ENCODE measurements around the gene IL12A. TPM values are rescaled to one million over a fixed set of nuclear protein-coding genes. Genes with fewer than 3 reads are reported as not detected.

Gene IL12A
- 3.5 TPM for polyA plus RNA-seq

GRCh38 chr3:159988617-159989271 is at the start of gene IL12A:
TSS of gene IL12A (plus strand) at chr3:159988835.
- H3K4me1 Mint-ChIP-seq = peaks cover 16 to 29% (median 25%) of the 10 kb centered on the region in 3 donors

GRCh38 chr3:159941038-159942000 is 47.3 kb upstream of the IL12A start:
- H3K4me1 Mint-ChIP-seq = peaks cover 0 to 3% (median 0%) of the 10 kb centered on the region in 3 donors
- H3K36me3 Mint-ChIP-seq = no peaks in the 10 kb centered on the region
- H3K27ac Mint-ChIP-seq = no peak overlapping the region
- peaks cover 0 to 6% (median 0%) of the 10 kb centered on the region in 3 donors for H3K9me3 Mint-ChIP-seq
- no peak overlapping the region for H3K4me3 Mint-ChIP-seq
- no peaks in the 10 kb centered on the region for H3K27me3 Mint-ChIP-seq

More at GRCh38 chr3:159988617-159989271, at the start of gene IL12A:
- H3K27ac Mint-ChIP-seq = peak within 1 kb of the TSS; percentile 29 to 92 (median 86)
- H3K27me3 Mint-ChIP-seq = no peaks in the 10 kb centered on the region
- peaks cover 3% of the 10 kb centered on the region for H3K36me3 Mint-ChIP-seq
- no peaks in the 10 kb centered on the region for H3K9me3 Mint-ChIP-seq
- H3K4me3 Mint-ChIP-seq = peak within 1 kb of the TSS; percentile 87 to 96 (median 92)

DNA sequence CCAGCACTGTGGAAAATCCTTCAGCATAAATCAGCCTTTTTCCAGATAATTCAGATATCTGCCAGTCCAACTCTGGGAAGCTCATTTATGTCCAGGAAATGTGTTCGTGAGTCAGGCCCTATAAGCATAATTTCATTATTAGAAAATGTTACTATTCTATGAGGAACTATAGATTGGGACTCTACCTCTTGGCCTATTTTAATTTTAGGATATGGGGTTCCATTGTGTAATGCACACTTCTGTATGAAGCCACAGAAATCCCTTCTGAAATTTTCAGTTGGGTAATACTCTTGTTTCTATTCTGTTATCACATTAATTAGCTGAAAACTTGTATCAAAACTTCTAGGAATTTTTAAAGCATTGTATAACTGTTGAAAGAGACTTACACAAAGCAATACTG is 43.9 kb upstream of the IL12A start:
- Mint-ChIP-seq H3K9me3 (peaks cover 0 to 6% (median 0%) of the 10 kb centered on the region in 3 donors), H3K36me3 (no peaks in the 10 kb centered on the region), H3K4me1 (peaks cover 3 to 10% (median 6%) of the 10 kb centered on the region in 3 donors), H3K27ac (no peak overlapping the region), H3K4me3 (no peak overlapping the region), H3K27me3 (no peaks in the 10 kb centered on the region)

DNA sequence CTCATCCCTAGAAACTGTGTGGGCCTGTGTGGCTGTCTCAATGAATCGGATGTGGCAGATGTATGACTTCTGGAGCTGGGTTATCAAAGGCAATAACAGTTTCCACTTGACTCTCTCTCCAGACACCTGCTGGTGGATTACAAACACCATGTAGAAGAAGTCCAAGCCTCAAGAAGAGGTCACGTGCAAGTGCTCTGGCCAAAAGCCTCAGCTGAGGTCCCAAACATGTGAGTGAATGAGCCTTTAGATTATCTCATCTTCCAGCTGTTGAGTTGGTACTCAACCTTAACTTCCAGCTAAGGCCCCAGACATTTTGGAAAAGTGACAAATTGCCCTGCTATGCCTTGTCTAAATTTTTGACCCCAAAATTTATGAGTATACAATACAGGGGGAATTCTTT is 42.7 kb upstream of the IL12A start:
- peaks cover 3 to 15% (median 6%) of the 10 kb centered on the region in 3 donors for H3K4me1 Mint-ChIP-seq
- peaks cover 0 to 3% (median 0%) of the 10 kb centered on the region in 3 donors for H3K9me3 Mint-ChIP-seq
- H3K36me3 Mint-ChIP-seq = no peaks in the 10 kb centered on the region
- H3K27ac Mint-ChIP-seq = no peak overlapping the region
- no peak overlapping the region for H3K4me3 Mint-ChIP-seq
- peaks cover 2% of the 10 kb centered on the region for H3K27me3 Mint-ChIP-seq

DNA sequence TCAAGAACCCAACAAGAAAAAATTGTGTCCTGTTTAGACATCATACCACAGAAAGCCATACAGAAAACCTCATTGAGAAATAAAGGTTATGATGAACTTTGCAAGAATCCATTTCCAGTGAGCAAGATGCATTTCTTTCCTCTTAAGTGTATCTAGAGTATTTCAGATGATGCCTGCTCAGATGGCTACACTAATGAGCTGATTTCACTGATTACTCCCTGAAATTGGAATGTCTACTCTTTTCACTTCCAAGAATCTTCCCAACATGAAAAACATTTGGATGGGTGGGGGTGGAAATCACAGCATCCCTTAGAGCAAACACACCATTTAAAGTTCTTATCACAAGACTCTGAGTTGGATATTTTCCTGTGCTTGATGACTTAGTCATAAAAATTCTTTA is 41.4 kb upstream of the IL12A start:
- Mint-ChIP-seq H3K4me3 (no peak overlapping the region), H3K27me3 (peaks cover 5% of the 10 kb centered on the region), H3K36me3 (no peaks in the 10 kb centered on the region), H3K27ac (no peak overlapping the region), H3K9me3 (no peaks in the 10 kb centered on the region), H3K4me1 (peaks cover 3 to 12% (median 6%) of the 10 kb centered on the region in 3 donors)

- H3K36me3 Mint-ChIP-seq = no peaks in the 10 kb centered on the region
- H3K4me3 Mint-ChIP-seq = peak overlapping the region in 1 of 4 donors; percentile 4
- no peak overlapping the region for H3K27ac Mint-ChIP-seq
- H3K4me1 Mint-ChIP-seq = peaks cover 3 to 12% (median 6%) of the 10 kb centered on the region in 3 donors
- H3K9me3 Mint-ChIP-seq = peaks cover 0 to 3% (median 0%) of the 10 kb centered on the region in 3 donors
- H3K27me3 Mint-ChIP-seq = peaks cover 7% of the 10 kb centered on the region
Observed at GRCh38 chr3:159948429-159949144, 40.0 kb upstream of the IL12A start.

- Mint-ChIP-seq H3K36me3 (no peaks in the 10 kb centered on the region), H3K27me3 (peaks cover 7% of the 10 kb centered on the region), H3K9me3 (peaks cover 0 to 3% (median 0%) of the 10 kb centered on the region in 3 donors), H3K27ac (no peak overlapping the region), H3K4me3 (no peak overlapping the region), H3K4me1 (peaks cover 3 to 12% (median 6%) of the 10 kb centered on the region in 3 donors)
Observed at GRCh38 chr3:159950156-159950898, 38.3 kb upstream of the IL12A start.

DNA sequence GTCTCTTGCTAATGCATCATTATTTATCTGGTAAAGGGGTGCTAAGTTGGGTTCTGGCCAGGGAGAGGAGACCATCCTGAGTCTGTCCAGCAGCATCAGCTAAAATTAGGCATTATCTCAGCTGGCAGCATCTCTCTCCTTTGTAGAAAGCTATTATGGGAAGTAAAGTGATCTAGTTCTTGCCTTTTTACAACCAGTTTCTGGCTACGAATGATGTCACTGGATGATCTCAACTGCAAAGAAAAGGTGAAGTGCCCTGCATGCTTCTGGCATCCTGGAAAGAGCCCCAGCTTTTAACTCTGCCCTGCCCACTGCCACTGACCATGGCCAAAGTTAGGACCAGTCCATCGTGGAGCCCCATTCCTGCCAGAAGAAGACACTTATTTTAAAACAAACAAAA is 37.1 kb upstream of the IL12A start:
- Mint-ChIP-seq H3K9me3 (peaks cover 0 to 5% (median 0%) of the 10 kb centered on the region in 3 donors), H3K27ac (no peak overlapping the region), H3K27me3 (peaks cover 7% of the 10 kb centered on the region), H3K4me1 (peaks cover 3 to 12% (median 6%) of the 10 kb centered on the region in 3 donors), H3K36me3 (no peaks in the 10 kb centered on the region), H3K4me3 (no peak overlapping the region)

DNA sequence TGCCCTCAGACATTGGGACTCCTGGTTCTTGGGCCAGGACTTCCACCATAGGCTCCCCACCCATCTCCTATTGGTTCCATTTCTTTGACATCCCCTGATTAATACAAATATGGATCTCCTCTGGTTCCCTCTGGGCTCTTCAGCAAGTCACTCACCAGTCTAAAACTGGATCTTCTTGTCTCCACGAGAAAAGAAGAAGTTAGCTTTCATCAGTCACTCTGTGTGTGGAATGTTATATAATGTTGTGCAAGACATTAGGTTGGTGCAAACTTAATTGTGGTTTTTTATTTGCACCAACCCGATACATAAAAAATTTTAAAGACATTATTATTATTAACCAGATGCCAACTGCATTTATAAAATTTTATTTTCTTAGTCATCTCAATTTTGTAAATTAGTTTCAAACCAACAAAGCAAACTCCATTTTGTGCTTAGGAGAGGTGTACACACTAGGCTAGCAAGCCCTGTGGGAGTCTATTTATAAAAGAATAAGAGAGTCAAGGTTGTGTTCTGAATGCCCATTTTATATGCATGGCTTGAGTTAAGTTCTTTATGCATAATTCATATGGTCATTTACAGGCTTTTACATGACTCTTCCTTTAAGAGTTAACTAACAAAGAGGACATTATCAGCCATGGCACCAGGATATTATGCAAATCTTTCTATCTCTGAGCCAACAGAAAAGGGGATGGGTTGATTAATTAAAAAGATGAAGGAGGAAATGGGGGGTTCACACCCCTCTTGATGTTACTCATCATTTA is 35.1 kb upstream of the IL12A start:
- Mint-ChIP-seq H3K9me3 (peaks cover 0 to 5% (median 3%) of the 10 kb centered on the region in 3 donors), H3K36me3 (no peaks in the 10 kb centered on the region), H3K27me3 (peaks cover 7% of the 10 kb centered on the region), H3K4me3 (no peak overlapping the region), H3K4me1 (peaks cover 1 to 9% (median 3%) of the 10 kb centered on the region in 3 donors), H3K27ac (no peak overlapping the region)

GRCh38 chr3:159960188-159961148 is 28.2 kb upstream of the IL12A start:
- H3K27me3 Mint-ChIP-seq = no peaks in the 10 kb centered on the region
- H3K9me3 Mint-ChIP-seq = peaks cover 2 to 3% (median 2%) of the 10 kb centered on the region in 3 donors

GRCh38 chr3:159964166-159964973 is 24.3 kb upstream of the IL12A start:
- H3K4me1 Mint-ChIP-seq = peaks cover 0 to 7% (median 4%) of the 10 kb centered on the region in 3 donors
- H3K4me3 Mint-ChIP-seq = no peak overlapping the region
- H3K27me3 Mint-ChIP-seq = no peaks in the 10 kb centered on the region
- H3K36me3 Mint-ChIP-seq = no peaks in the 10 kb centered on the region
- H3K27ac Mint-ChIP-seq = no peak overlapping the region
- peaks cover 0 to 2% (median 0%) of the 10 kb centered on the region in 3 donors for H3K9me3 Mint-ChIP-seq

More at GRCh38 chr3:159960188-159961148, 28.2 kb upstream of the IL12A start:
- Mint-ChIP-seq H3K36me3 (no peaks in the 10 kb centered on the region), H3K4me3 (no peak overlapping the region), H3K4me1 (peaks cover 0 to 7% (median 4%) of the 10 kb centered on the region in 3 donors), H3K27ac (no peak overlapping the region)

- peaks cover 8% of the 10 kb centered on the region for H3K27me3 Mint-ChIP-seq
- H3K9me3 Mint-ChIP-seq = peaks cover 0 to 5% (median 0%) of the 10 kb centered on the region in 3 donors
Observed at GRCh38 chr3:159971311-159971710, 17.3 kb upstream of the IL12A start.

More at GRCh38 chr3:159971311-159971710, 17.3 kb upstream of the IL12A start:
- Mint-ChIP-seq H3K4me3 (no peak overlapping the region), H3K4me1 (no peaks in the 10 kb centered on the region), H3K36me3 (no peaks in the 10 kb centered on the region), H3K27ac (no peak overlapping the region)
